SK-N-SH (cell line): ENCODE results near the gene ALPI. TPM values are rescaled to one million over a fixed set of nuclear protein-coding genes. Genes with fewer than 3 reads are reported as not detected.
A peak's percentile ranks its signal among the peaks of the same experiment; 100 is the strongest.

ENCODE experiments used
- CTCF ChIA-PET: fragments of 300-600, 350-600 bp; formaldehyde crosslinking; extraction: SDS; loops from one replicate; lab custom pipeline; 2021; lab: Yijun Ruan, JAX
- POLR2A ChIA-PET: fragments of 350-600 bp; sonication (Branson Sonifier 250); formaldehyde crosslinking; extraction: SDS; loops from one replicate; lab custom pipeline; 2020; ENCODE audit warnings: antibody characterized with exemption, inconsistent platforms; lab: Yijun Ruan, JAX
- DNase-seq: peaks from one replicate; pipeline ENCODE4 v3.0.0; 2012
- H2AFZ ChIP-seq: fragments of 200-600 bp; sonication (generic); 2 replicates; pipeline ENCODE4 v1.8.1; 2016; ENCODE audit warnings: antibody characterized with exemption, mild to moderate bottlenecking, low read depth
- H3F3A ChIP-seq: fragments of 200-600 bp; sonication (generic); replicated peaks from 2 replicates; pipeline ENCODE3; 2016; ENCODE audit warnings: antibody characterized with exemption, mild to moderate bottlenecking; ENCODE audit not compliant: insufficient read depth
- H3K27ac ChIP-seq, 2 experiments: fragments of 200-500 bp in 1 of 2; fragments of 200-600 bp in 1 of 2; sonication (Bioruptor generic) in 1 of 2; sonication (generic), shearing (Covaris generic) in 1 of 2; 2 replicates each; pipeline versions ENCODE4 v1.5.1 to v1.6.1; 2014 to 2016; ENCODE audit warnings: low read depth in 2 of 2, inconsistent platforms in 1 of 2, low read length in 1 of 2, mild to moderate bottlenecking in 1 of 2, mixed read lengths in 1 of 2
- H3K27me3 ChIP-seq: fragments of 200-600 bp; sonication (generic), shearing (Covaris generic); 2 replicates; pipeline ENCODE4 v1.6.1; 2016; ENCODE audit warnings: mixed run types; ENCODE audit not compliant: insufficient read depth
- H3K36me3 ChIP-seq, 2 experiments: fragments of 200-500 bp in 1 of 2; fragments of 200-600 bp in 1 of 2; sonication (Bioruptor generic) in 1 of 2; sonication (generic) in 1 of 2; replicated peaks in 1 of 2; 2 replicates each; pipeline versions ENCODE3 to v1.5.1; 2014 to 2016; ENCODE audit warnings: low read length in 1 of 2, mild to moderate bottlenecking in 1 of 2; ENCODE audit not compliant: insufficient read depth in 2 of 2, control insufficient read depth in 1 of 2
- H3K4me1 ChIP-seq, 2 experiments: fragments of 200-500 bp in 1 of 2; fragments of 200-600 bp in 1 of 2; sonication (Bioruptor generic) in 1 of 2; sonication (generic), shearing (Covaris generic) in 1 of 2; 2 replicates each; pipeline versions ENCODE4 v1.5.1 to v1.6.1; 2014 to 2016; ENCODE audit warnings: low read depth in 1 of 2, low read length in 1 of 2, mixed run types in 1 of 2; ENCODE audit not compliant: insufficient read depth in 2 of 2, control insufficient read depth in 1 of 2
- H3K4me2 ChIP-seq: fragments of 200-600 bp; sonication (generic), shearing (Covaris generic); 2 replicates; pipeline ENCODE4 v1.6.1; 2017; ENCODE audit warnings: mixed run types
- H3K4me3 ChIP-seq, 2 experiments: fragments of 200-500 bp in 1 of 2; fragments of 200-600 bp in 1 of 2; sonication (Bioruptor generic) in 1 of 2; sonication (generic), shearing (Covaris generic) in 1 of 2; 2 replicates each; pipeline versions ENCODE4 v1.5.1 to v1.8.1; 2014 to 2016; ENCODE audit warnings: low read depth in 2 of 2, inconsistent platforms in 1 of 2, low read length in 1 of 2, mild to moderate bottlenecking in 1 of 2, mixed read lengths in 1 of 2, moderate library complexity in 1 of 2
- H3K79me2 ChIP-seq: fragments of 200-600 bp; sonication (generic); 2 replicates; pipeline ENCODE4 v1.8.1; 2017; ENCODE audit warnings: mild to moderate bottlenecking; ENCODE audit not compliant: insufficient read depth
- H3K9ac ChIP-seq: fragments of 200-600 bp; sonication (generic); 2 replicates; pipeline ENCODE4 v1.6.1; 2017; ENCODE audit warnings: mixed run types
- H3K9me2 ChIP-seq: fragments of 200-600 bp; sonication (generic); 2 replicates; pipeline ENCODE4 v1.6.1; 2017; ENCODE audit warnings: mixed run types
- H3K9me3 ChIP-seq: fragments of 200-600 bp; sonication (generic); 2 replicates; pipeline ENCODE4 v1.6.1; 2017; ENCODE audit warnings: mixed run types, mild to moderate bottlenecking, moderate library complexity
- H4K20me1 ChIP-seq: fragments of 200-600 bp; sonication (generic); 2 replicates; pipeline ENCODE4 v1.6.1; 2017; ENCODE audit warnings: mild to moderate bottlenecking, mixed run types; ENCODE audit not compliant: insufficient read depth
- EP300 ChIP-seq, 2 experiments: IDR thresholded peaks; 2 replicates each; pipeline versions ENCODE4 v1.4.0 to v1.6.1; 2012; ENCODE audit warnings: borderline replicate concordance in 1 of 2, low read depth in 1 of 2, low read length in 1 of 2
- FOSL2 ChIP-seq: IDR thresholded peaks from 2 replicates; pipeline ENCODE4 v1.4.0; 2012; ENCODE audit warnings: low read depth, mild to moderate bottlenecking, moderate library complexity, borderline replicate concordance
- MEF2A ChIP-seq: IDR thresholded peaks from 2 replicates; pipeline ENCODE4 v1.4.0; 2012; ENCODE audit warnings: low read depth, borderline replicate concordance
- WGBS: methylation state at CpG from one replicate; pipeline ENCODE4 v1.1.6; 2017; ENCODE audit warnings: low lambda C conversion rate; 5-methylcytosine and 5-hydroxymethylcytosine counted together
- polyA plus RNA-seq, 3 experiments: library from polyadenylated mRNA; depleted of rRNA; stranded (reverse); fragments of >200 nt; gene quantifications; 2 replicates each; pipeline ENCODE4 v1.2.3, GENCODE V29; 2012
- TF ChIP-seq, protein P1 (sequence below): IDR thresholded peaks from 2 replicates; pipeline ENCODE4; 2012

Gene ALPI
- polyA plus RNA-seq, 1 of the 3 experiments (the other 2 are of a cell fraction): not detected

DNA sequence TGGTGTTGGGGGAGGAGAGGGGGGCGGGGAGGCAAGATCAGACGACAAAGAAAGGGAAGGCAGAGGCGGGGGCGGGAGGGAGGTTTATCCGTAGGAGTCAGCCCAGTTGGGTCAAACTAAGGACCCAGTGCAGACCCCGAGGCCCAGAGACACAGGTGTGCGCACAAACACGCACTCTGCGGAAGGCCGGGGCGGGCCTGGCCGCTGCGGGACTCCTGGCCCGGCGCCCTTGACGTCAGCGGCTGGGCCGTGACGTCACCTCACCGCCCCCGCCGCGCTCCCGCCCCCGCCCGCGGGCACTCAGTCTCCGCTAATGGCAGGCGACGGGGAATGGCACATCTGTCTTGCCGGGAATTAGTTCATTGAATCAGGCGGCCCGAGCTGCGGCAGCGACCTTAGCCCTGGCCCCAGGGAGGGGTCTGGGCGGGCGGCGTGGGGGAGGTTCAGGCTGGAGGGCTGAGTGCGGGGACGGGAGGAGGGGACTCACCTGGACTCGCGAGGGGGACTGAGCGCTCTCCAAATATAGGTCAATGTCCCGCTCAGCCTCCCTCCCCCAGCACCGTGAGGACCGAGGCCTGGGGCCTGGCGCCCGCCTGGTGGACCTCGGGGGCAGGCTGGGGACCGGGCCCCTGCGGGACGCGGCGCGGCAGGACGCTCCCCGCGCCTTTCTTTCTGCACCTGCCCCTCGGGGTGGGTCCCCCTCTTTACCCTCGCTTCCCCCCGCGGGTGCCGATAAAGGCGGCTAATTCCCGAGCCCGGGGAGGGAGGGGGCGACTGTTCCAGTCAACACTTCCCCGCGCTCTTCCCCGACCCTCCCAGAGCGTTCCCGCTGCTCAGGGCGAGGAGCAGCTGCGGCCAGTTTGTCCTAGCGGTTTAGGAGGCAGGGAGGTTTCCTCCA, 47.2 kb downstream of the ALPI start:
- WGBS: 55% methylated on average over 29 of the region's 75 CpGs
- peak; percentile 90 for DNase-seq

DNA sequence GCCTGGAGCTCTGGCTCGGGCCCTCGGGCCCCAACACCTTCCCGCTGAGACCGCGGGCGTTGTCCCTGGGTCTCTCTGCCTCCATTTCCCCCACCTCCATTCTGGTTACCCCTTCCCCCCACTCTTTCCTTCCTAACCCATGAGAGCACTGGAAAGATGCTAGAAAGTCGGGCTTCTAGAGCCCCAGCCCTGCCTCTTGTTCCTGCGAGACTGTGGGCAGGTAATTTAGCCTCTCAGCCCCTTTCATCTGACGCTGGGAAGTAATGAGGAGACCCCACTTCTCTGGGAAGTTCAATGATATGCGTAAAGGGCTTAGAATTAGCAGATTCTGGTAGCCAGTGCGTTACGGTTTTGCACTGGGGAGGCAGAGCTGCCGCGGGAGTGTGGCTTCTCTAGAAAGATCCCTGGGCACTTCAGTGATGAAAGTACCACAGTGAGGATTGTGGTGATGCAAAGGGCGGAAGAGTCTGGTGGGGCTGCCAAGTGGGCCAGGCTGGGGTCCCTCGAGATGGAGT, 47.9 kb downstream of the ALPI start:
- no peak for DNase-seq
- Histone ChIP-seq H3K27ac (no peak overlapping the region), H3K9me3 (no peaks in the 10 kb centered on the region), H3K9me2 (no peaks in the 10 kb centered on the region), H4K20me1 (no peaks in the 10 kb centered on the region)
- 80% methylated on average over 15 of the region's 16 CpGs for WGBS
- POLR2A ChIA-PET: no interaction called here
- TF ChIP-seq MEF2A: no peak
- TF ChIP-seq, all 33 proteins: peak for 0
- peaks cover 0 to 45% of the 10 kb centered on the region in 2 experiments; a peak in 1 of 4 replicates for H3K4me1 ChIP-seq
- H3F3A ChIP-seq: no peaks in the 10 kb centered on the region
- no peaks in the 10 kb centered on the region for H3K36me3 ChIP-seq
- no peaks in the 10 kb centered on the region for H3K79me2 ChIP-seq
- H2AFZ ChIP-seq: no peak overlapping the region
- H3K27me3 ChIP-seq: peaks cover 23% of the 10 kb centered on the region
- H3K4me3 ChIP-seq: no peak overlapping the region
- H3K9ac ChIP-seq: no peak overlapping the region
- CTCF ChIA-PET: interaction anchor here (1.0 to 3.1 kb wide), 4 partner anchors 18 to 60 kb away, joined by 3 to 11 read pairs (median 4); no protein-coding TSS in a partner anchor
- no peak overlapping the region for H3K4me2 ChIP-seq

More for the DNA sequence above, 47.2 kb downstream of the ALPI start:
- H3K9me2 ChIP-seq: no peaks in the 10 kb centered on the region
- no peaks in the 10 kb centered on the region for H3K9me3 ChIP-seq
- TF ChIP-seq, protein P1, sequence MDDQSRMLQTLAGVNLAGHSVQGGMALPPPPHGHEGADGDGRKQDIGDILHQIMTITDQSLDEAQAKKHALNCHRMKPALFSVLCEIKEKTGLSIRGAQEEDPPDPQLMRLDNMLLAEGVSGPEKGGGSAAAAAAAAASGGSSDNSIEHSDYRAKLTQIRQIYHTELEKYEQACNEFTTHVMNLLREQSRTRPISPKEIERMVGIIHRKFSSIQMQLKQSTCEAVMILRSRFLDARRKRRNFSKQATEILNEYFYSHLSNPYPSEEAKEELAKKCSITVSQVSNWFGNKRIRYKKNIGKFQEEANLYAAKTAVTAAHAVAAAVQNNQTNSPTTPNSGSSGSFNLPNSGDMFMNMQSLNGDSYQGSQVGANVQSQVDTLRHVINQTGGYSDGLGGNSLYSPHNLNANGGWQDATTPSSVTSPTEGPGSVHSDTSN: no peak
- TF ChIP-seq EP300 (IDR thresholded peaks at IDR 0.05; ENCODE audit: borderline replicate concordance in 1 of 2, low read depth in 1 of 2, low read length in 1 of 2): 0 out of 4 replicates have a peak, but pooled peaks of 1 of the 2 experiments have one; percentile 6
- no peaks in the 10 kb centered on the region for H3K79me2 ChIP-seq
- no peaks in the 10 kb centered on the region for H3K36me3 ChIP-seq
- no peak overlapping the region for H3K27ac ChIP-seq
- no peak overlapping the region for H3K9ac ChIP-seq
- peaks cover 23% of the 10 kb centered on the region for H3K27me3 ChIP-seq
- H3K4me3 ChIP-seq: peak overlapping the region; percentile 23 to 33; a peak in 2 of 4 replicates
- no peaks in the 10 kb centered on the region for H4K20me1 ChIP-seq
- H3K4me2 ChIP-seq: peak overlapping the region; percentile 60
- H3K4me1 ChIP-seq: peaks cover 0 to 45% of the 10 kb centered on the region in 2 experiments; a peak in 1 of 4 replicates
- H2AFZ ChIP-seq: no peak overlapping the region
- CTCF ChIA-PET: interaction anchor here (1.0 to 3.0 kb wide), 4 partner anchors 19 to 59 kb away, joined by 3 to 24 read pairs (median 4); partner anchors contain the start of gene PRSS56
- POLR2A ChIA-PET: no interaction called here
- no peaks in the 10 kb centered on the region for H3F3A ChIP-seq

DNA sequence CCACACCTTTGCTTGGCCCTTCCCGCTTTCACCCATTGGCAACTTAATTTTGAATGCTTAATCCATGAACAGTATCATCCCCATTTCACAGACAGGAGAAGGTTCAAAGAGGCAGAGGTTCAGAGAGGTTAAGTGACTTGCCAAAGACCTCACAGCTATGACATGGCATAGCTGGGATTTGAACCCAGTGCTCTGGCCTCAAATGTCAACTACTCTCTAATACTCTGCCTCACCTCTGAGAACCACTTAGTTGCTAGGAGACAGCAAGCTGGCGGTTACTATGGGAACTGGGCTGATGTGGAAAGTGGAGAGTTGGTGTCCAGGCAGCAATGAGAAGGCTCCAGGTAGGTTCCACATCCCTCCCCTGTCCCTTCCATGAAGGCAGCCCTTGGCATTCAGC, 48.5 kb downstream of the ALPI start:
- H3F3A ChIP-seq: no peaks in the 10 kb centered on the region
- no peak for DNase-seq
- H3K9ac ChIP-seq: no peak overlapping the region
- H3K27ac ChIP-seq: no peak overlapping the region
- POLR2A ChIA-PET: no interaction called here
- no peak overlapping the region for H3K4me3 ChIP-seq
- peaks cover 0 to 45% of the 10 kb centered on the region in 2 experiments; a peak in 1 of 4 replicates for H3K4me1 ChIP-seq
- no peaks in the 10 kb centered on the region for H3K36me3 ChIP-seq
- no peak overlapping the region for H3K4me2 ChIP-seq
- no peaks in the 10 kb centered on the region for H4K20me1 ChIP-seq
- H3K79me2 ChIP-seq: no peaks in the 10 kb centered on the region
- CTCF ChIA-PET: interaction anchor here (0.9 to 3.1 kb wide), 5 partner anchors 17 to 61 kb away, joined by 3 to 11 read pairs (median 3); no protein-coding TSS in a partner anchor
- no peaks in the 10 kb centered on the region for H3K9me2 ChIP-seq
- no peak for TF ChIP-seq FOSL2
- no peak overlapping the region for H2AFZ ChIP-seq
- peaks cover 23% of the 10 kb centered on the region for H3K27me3 ChIP-seq
- no peaks in the 10 kb centered on the region for H3K9me3 ChIP-seq
- WGBS: 94% methylated on average over 2 of the region's 2 CpGs
